Activated CD8-positive, alpha-beta memory T cell treated with anti-CD3 and anti-CD28 coated beads, Interleukin-2, amount 50 U/mL, for 1 hour (primary cell): ENCODE results near the gene ZGLP1.

Source experiments
- DNase-seq: peaks from one replicate; pipeline ENCODE4 v3.0.0-alpha.2; 2020; ENCODE audit errors: extremely low read depth

The ZGLP1 gene

DNA sequence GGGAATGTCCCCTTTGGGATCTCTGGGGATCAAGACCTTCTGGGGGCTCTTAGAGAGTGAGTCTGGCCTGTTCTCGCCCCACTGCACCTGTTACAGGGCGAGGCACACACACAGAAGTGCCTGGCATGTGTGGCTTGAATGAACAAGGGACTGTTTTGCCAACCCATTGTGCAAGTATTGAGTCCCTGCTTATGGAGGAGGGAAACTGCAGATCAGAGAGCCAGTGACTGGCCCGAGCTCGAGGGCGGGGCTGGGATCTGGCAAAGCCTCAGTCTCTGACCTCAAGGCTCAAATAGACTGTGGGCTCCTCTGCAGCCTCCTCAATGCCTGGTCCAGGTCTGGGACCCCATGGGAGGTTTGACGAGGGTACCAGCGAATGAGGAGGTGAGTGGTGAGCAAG is 18.2 kb upstream of the ZGLP1 start:
- no peak for DNase-seq

- DNase-seq, result no peak
These were observed 16.1 kb upstream of the ZGLP1 start for GRCh38 chr19:10325732-10326131.

- no peak for DNase-seq
These were observed 12.5 kb upstream of the ZGLP1 start for GRCh38 chr19:10321874-10322835.

GRCh38 chr19:10321417-10321797 is 11.8 kb upstream of the ZGLP1 start:
- no peak for DNase-seq

GRCh38 chr19:10320602-10321416 is 11.2 kb upstream of the ZGLP1 start:
- DNase-seq, result no peak

- no peak for DNase-seq
These were observed 9.4 kb upstream of the ZGLP1 start for GRCh38 chr19:10318807-10319682.

GRCh38 chr19:10317857-10318462 is 8.3 kb upstream of the ZGLP1 start:
- no peak for DNase-seq

DNA sequence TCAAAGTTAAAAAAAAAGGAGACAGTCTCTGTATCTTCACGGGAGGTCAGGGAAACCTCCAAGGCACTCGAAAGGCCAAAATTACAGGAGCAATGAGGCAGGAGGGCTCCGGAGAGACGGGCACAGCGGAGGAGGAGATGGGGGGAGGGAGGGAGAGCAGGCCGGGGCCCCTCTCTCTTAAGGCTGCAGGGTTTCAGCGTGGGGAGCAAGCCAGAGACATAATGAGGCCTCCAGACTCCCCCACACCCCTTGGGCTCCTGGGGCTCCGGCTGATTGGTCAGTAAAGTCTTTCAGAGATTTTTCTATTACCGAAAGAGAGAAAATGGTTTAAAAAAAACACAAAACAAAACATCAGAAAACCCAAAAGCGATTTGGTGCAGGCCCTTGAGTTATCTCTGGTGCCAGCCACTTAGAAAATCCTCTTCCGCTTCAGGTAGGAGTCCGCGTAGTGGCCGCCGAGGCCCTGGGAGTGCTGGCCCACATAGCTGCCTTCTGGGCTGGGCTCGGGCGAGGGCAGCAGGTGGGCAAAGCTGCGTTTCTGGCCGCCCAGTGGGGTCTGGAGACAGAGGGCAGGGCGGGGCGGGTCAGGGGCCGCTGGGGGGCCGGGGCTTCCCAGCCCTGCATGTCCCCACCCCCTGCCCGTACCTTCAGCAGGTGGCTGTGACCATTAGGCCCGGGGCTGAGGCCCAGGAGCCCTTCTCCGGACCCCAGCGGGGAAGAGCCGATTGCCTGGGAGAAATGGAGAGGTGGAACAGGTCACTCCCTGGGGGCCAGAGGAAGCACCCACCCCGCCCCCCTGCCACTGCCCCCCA is 7.6 kb upstream of the ZGLP1 start:
- no peak for DNase-seq

- no peak for DNase-seq
These were observed 6.8 kb upstream of the ZGLP1 start for GRCh38 chr19:10316229-10317044.

DNA sequence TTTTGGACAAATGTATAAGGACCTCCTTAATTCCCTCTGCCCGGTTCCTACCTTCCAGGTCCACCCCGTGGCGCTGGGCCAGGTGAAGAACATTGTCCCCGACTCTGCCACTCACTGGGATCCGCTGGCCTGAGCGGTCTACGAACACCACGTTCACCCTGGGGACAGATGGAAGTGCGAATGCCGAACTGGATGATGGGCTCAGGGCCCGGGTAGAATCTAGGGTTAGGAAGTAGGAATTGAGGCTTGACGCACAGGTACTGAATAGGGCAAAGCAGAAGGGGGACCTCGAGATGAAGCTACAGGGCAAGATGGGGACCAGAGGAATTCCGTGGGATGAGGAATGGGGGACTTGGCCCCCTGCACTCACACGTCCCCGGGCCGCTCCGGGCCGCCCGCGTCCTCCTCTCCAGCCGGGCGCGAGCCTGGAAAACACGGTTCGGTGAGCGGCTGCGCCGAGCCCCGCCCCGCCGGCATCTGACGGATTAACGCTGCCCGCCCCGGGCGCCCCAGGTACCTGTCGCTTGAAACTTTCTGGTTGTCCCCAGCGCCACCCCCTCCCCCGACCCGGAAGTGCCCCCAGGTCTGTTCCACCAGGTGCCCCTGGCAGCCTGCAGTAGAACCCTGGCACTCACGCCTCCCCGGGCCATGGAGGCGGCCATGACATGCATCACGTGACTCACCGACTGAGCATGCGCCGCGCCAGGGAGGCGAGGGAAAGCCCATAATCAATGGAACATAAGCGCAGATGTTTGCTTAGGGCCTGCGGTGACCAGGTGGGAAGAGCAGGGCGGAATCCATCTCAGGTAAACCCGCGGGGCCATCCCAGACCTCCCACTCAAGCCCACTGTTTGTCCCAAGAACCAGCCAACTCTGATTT is 6.0 kb upstream of the ZGLP1 start, which contains the start of gene FDX2:
Gene FDX2 (minus strand): TSS at position 681 of the 880 bp plus-strand sequence. CDS start 19 bp downstream, at position 662.
- peak; percentile 79 for DNase-seq

GRCh38 chr19:10306327-10306726 is 3.3 kb downstream of the ZGLP1 start:
- DNase-seq, result no peak

GRCh38 chr19:10305139-10305806 is 4.3 kb downstream of the ZGLP1 start:
- DNase-seq, result no peak

- no peak for DNase-seq
These were observed 9.8 kb downstream of the ZGLP1 start for GRCh38 chr19:10299545-10300458.

DNA sequence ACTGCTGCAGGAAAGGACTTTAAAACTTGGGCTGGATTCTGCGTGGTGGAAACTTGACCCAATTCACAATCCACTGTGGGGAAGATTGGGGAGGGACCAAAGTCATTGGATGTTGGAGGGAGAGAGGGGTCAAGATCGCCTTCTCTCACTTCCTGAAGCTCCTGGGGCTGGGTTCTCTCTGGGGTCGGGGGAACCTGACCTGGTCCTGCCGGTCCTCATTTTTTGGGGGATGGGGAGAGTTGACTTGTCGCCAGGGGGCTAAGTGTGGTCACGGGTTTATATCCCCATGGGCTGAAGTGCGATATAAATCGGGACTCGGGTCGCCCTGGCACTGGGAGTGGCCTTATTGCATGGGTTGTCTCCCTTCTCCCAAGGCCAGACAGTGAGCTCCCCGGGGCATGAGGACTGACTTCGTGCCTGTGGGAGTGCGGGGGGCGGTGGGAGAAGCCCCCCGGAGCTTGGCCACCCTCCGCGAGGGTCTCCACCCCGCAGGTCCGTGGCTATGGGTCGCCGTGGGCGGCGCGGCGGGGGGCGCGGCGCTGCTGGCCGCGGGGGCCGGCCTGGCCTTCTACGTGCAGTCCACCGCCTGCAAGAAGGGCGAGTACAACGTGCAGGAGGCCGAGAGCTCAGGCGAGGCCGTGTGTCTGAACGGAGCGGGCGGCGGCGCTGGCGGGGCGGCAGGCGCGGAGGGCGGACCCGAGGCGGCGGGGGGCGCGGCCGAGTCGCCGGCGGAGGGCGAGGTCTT is 13.6 kb downstream of the ZGLP1 start:
- no peak for DNase-seq

GRCh38 chr19:10295305-10295846 is 14.2 kb downstream of the ZGLP1 start:
- no peak for DNase-seq

DNA sequence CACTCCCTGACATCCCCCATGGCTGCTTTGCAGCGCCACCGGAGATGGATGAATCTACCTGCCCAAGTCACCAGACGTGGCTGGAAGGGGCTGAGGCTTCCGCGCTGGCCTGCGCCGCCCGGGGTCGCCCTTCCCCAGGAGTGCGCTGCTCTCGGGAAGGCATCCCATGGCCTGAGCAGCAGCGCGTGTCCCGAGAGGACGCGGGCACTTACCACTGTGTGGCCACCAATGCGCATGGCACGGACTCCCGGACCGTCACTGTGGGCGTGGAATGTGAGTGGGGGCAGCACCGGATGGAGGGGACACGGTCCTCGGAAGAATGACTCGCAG is 15.3 kb downstream of the ZGLP1 start:
- DNase-seq, result no peak
